ENCODE results near the gene MTMR10. TPM values are rescaled to one million over a fixed set of nuclear protein-coding genes. Genes with fewer than 3 reads are reported as not detected.

Gene MTMR10
- polyA plus RNA-seq, 4 donors = 47.9 to 69.1 (median 58.5) TPM

DNA sequence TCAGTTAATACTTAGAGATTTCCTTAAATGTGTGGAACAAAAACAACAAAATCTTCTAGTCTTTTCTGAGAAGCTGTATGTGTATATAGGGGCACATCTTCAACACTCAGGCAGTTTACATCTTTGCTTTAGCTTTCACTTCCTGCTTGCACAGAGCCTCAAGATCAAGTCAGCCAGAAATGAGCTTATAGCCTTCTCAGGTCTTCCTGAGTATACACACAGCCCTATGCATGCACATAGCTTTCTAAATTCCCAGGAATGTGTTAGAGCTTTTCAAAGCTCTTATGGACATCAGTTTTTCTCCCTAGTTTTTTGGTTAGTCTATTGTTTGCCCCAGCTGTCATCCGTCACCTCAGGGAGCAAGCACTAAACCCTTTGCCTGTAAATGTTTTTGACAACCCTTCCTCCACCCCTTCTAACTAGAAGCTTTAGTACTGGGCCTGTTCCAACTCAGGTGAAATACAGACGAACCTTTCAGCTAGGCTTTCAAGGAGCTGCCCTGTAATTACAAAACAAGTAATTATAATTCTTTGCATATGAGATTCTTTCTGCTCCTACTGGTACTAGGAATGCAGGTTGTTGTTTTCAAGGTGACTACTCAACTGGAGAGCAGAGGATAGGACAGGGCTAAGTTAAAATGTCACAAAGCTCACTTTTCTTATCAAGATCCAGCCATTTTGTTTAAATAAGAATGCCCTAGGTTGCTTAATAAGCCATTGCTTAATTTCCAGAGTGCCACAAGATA is 22.6 kb upstream of the MTMR10 start:
- DNase-seq (ENCODE audit: low read depth in 4 of 4, low spot score in 2 of 4) = no peak

DNA sequence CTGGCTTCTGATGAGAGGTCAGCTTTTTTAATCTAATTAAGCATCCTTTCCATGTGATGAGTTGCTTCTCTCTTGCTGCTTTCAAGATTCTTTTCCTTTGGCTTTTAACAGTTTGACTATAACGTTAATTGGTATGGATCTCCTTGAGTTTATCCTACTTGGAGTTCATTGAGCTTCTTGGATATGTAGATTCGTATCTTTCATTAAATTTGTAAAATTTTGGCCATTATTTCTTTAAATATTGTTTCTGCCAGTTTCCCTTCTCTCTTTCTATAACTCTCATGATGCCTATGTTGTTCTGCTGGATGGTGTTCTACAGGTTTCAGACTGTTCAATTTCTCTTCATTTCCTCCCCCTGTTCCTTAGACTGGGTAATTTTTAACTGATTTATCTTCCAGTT is 21.0 kb upstream of the MTMR10 start:
- DNase-seq (ENCODE audit: low read depth in 4 of 4, low spot score in 2 of 4) = no peak

DNA sequence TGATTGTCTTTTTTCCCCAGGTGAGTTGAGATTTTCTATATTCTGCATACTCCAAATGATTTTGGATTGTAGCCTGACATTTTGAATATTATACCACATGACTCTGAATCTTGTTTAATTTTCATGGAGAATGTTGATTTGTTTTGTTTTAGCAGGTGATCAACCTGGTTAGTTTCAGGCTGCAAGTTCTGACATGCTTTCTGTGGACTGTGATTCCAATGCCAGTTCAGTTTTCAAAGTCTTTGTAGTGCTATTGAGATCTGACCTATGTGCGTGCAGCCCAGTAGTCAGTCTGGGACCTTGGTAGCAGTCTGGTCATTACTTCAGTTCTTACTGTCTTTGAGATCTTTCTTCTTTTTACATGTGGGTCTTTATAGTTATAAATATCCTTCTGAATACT is 18.6 kb upstream of the MTMR10 start:
- DNase-seq (ENCODE audit: low read depth in 4 of 4, low spot score in 2 of 4) = no peak

- no peak for DNase-seq (ENCODE audit: low read depth in 4 of 4, low spot score in 2 of 4)
Observed at GRCh38 chr15:31005660-31006059, 14.2 kb upstream of the MTMR10 start.

DNA sequence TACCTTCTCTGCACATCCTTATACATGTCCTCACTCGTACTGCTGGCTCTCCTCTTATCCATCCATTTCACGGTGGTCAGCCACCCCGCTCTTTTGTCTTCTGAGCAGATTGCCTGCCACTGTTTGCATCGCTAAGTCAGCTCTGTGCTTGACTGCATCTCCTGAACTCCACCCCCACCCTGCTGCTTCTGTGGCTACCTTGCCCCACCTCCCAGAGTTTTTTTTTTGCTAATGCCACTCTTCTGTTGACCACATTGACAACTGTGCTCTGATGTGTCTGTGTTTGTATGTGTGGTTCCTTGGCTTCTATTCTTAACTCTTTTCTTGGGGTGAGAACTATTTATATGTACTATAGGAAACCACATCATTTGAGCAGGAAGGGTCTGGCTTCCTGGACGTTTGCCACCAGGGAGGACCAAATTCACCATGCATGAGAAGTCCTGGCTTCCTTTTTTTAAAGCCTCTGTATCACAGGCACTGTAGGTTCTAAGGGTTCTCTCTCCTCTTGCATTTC is 12.8 kb upstream of the MTMR10 start:
- DNase-seq (ENCODE audit: low read depth in 4 of 4, low spot score in 2 of 4) = no peak

DNA sequence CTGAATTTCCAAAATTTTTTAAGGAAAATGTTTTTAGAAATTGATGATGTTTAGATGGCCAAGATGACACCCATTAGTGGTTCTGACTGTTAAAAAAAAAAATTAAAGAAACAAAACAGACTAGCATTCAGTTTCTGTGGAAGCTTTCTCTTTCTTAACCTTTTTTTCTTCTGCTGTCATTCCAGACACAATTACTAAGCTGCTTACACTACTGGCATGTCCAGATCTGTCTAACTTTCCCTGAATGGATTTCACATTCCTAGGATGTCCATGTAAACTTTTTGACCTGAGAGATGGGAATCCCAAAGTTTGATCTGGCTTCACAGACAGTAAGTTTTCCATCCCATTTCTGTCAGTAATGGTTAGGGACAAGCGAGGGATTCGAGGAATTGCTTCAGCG is 10.3 kb upstream of the MTMR10 start:
- DNase-seq (ENCODE audit: low read depth in 4 of 4, low spot score in 2 of 4) = no peak

- DNase-seq (ENCODE audit: low read depth in 4 of 4, low spot score in 2 of 4) = no peak
Observed at GRCh38 chr15:30999729-31000128, 8.3 kb upstream of the MTMR10 start.

GRCh38 chr15:30997270-30997669 is 5.8 kb upstream of the MTMR10 start:
- no peak for DNase-seq (ENCODE audit: low read depth in 4 of 4, low spot score in 2 of 4)

DNA sequence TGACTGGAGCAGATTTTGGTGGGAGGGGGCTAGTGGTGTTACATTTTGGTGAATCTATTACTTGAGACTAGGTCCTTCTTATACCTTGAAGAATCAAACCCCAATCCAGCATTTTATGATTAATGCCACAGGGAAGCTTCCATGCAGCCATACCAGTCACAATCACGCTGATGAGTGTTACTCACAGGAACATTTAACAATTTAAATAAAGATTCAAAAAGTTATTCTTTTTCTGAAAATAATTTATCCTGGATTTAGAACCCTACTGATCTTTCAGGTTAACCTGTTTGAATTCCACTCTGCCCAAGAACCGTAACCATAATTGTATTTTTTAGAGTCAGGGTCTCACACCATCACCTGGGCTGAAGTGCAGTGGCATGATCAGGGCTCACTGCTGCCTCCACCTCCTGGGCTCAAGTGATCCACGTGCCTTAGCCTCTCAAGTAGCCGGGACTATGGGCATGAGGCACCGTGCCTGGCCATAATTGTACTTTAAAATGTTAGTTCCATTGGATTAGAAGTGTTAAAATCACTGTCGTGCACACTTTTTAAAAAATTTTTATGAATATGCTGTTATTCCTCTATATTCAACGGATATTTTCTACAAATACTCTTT is 929 bp upstream of the MTMR10 start:
- DNase-seq (ENCODE audit: low read depth in 4 of 4, low spot score in 2 of 4) = no peak

- DNase-seq (ENCODE audit: low read depth in 4 of 4, low spot score in 2 of 4) = no peak
Observed at GRCh38 chr15:30990446-30991254, 778 bp downstream of the MTMR10 start.

- DNase-seq (ENCODE audit: low read depth in 4 of 4, low spot score in 2 of 4) = no peak
Observed at GRCh38 chr15:30990036-30990435, 1.4 kb downstream of the MTMR10 start.

GRCh38 chr15:30985081-30985531 is 6.3 kb downstream of the MTMR10 start:
- no peak for DNase-seq (ENCODE audit: low read depth in 4 of 4, low spot score in 2 of 4)

- no peak for DNase-seq (ENCODE audit: low read depth in 4 of 4, low spot score in 2 of 4)
Observed at GRCh38 chr15:30984542-30984941, 6.9 kb downstream of the MTMR10 start.

- DNase-seq (ENCODE audit: low read depth in 4 of 4, low spot score in 2 of 4) = no peak
Observed at GRCh38 chr15:30984118-30984517, 7.3 kb downstream of the MTMR10 start.

GRCh38 chr15:30979457-30979856 is 12.0 kb downstream of the MTMR10 start:
- no peak for DNase-seq (ENCODE audit: low read depth in 4 of 4, low spot score in 2 of 4)

GRCh38 chr15:30978328-30978727 is 13.1 kb downstream of the MTMR10 start:
- DNase-seq (ENCODE audit: low read depth in 4 of 4, low spot score in 2 of 4) = no peak

- DNase-seq (ENCODE audit: low read depth in 4 of 4, low spot score in 2 of 4) = no peak
Observed at GRCh38 chr15:30974112-30974511, 17.3 kb downstream of the MTMR10 start.

- DNase-seq (ENCODE audit: low read depth in 4 of 4, low spot score in 2 of 4) = no peak
Observed at GRCh38 chr15:30973379-30973778, 18.0 kb downstream of the MTMR10 start.

DNA sequence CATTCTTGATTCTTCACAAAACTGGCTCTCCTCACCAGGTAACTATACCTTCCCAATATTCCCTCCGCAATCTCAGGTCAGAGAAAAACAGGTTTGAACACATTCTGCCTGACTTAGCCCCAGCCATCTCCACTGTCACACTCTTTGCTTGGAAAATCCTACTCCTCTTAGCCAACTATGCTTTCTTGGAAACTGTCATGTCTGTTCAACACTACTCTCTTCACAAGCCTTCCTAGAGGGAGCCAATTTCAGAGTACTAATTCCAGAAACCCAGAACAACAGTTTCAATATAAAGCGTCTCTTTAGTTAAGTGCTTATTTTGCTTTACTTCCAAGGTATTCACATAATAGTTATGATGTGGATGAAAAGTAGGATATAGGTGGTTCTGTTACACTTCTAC is 21.7 kb downstream of the MTMR10 start:
- no peak for DNase-seq (ENCODE audit: low read depth in 4 of 4, low spot score in 2 of 4)

DNA sequence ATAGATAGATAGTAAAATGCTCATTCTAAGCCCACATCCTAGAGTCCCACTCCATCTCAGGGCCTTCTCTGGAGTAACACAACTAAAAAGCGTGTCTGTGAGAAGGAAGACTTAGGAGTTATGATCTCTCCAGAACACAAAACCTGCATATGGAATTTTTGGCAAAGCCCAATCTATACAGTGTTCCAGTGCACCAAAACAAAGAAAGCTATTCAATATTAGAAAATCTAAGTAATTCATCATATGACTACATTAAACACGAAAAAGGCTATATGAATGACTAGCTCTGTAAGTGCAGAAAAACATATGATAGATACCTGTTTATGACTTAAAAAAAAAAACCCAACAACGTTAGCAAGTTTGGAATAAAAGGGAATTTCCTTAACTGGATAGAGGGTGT is 27.7 kb downstream of the MTMR10 start:
- no peak for DNase-seq (ENCODE audit: low read depth in 4 of 4, low spot score in 2 of 4)

- DNase-seq (ENCODE audit: low read depth in 4 of 4, low spot score in 2 of 4) = no peak
Observed at GRCh38 chr15:30962659-30963058, 28.8 kb downstream of the MTMR10 start.

Data from left renal cortex interstitium (tissue), 4 donors.